ENCODE measurements around the gene ZNF462. TPM values are rescaled to one million over a fixed set of nuclear protein-coding genes. Genes with fewer than 3 reads are reported as not detected.

ZNF462 gene
- total and polyA plus RNA-seq, 2 donors (not counting 1 experiment from before 2014, with no cell fraction given): 6.0 to 27.4 TPM

DNA sequence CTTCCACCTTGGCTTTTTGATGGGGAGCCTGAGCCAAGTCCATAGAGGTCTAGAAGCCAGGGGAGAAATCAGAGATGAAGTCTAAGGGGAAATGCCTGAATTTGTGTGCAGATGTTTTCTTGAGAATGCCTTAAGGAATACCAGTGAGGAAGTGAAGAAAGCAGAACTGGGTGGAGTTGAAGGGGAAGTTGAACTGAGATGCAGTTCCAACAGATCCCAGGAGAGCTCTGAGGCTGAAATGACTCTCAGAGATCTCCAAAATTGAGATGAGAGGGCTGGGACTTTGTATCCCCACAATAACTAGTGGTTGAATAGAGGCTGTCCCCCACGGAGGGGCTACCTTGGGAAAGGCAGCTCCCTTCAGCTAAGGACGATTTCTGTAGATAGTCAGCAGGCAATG, 197.1 kb downstream of the ZNF462 start:
- H3K4me2 ChIP-seq (ENCODE audit: extremely low read depth, insufficient read depth, low read length): no peak overlapping the region
- H3K79me2 ChIP-seq (ENCODE audit: control insufficient read depth, insufficient read depth, low read length): no peaks in the 10 kb centered on the region
- no peaks in the 10 kb centered on the region for H3K36me3 ChIP-seq (ENCODE audit: control insufficient read depth, insufficient read depth, low read length)
- no peak for TF ChIP-seq EZH2 (IDR thresholded peaks at IDR 0.05; ENCODE audit: low read length, missing control alignments)
- TF ChIP-seq, protein P1, sequence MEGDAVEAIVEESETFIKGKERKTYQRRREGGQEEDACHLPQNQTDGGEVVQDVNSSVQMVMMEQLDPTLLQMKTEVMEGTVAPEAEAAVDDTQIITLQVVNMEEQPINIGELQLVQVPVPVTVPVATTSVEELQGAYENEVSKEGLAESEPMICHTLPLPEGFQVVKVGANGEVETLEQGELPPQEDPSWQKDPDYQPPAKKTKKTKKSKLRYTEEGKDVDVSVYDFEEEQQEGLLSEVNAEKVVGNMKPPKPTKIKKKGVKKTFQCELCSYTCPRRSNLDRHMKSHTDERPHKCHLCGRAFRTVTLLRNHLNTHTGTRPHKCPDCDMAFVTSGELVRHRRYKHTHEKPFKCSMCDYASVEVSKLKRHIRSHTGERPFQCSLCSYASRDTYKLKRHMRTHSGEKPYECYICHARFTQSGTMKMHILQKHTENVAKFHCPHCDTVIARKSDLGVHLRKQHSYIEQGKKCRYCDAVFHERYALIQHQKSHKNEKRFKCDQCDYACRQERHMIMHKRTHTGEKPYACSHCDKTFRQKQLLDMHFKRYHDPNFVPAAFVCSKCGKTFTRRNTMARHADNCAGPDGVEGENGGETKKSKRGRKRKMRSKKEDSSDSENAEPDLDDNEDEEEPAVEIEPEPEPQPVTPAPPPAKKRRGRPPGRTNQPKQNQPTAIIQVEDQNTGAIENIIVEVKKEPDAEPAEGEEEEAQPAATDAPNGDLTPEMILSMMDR (conservative IDR thresholded peaks at IDR 0.05 in 1 of 2, IDR thresholded peaks at IDR 0.05 in 1 of 2; ENCODE audit: low read depth in 1 of 2, low read length in 2 of 2): no peak
- no peak overlapping the region for H3K9ac ChIP-seq (ENCODE audit: insufficient read depth, low read length)
- no peaks in the 10 kb centered on the region for H3K4me1 ChIP-seq (ENCODE audit: control insufficient read depth, extremely low read depth, insufficient read depth, low read length)
- no peak for DNase-seq (ENCODE audit: low read depth in 2 of 2)
- no peaks in the 10 kb centered on the region for H4K20me1 ChIP-seq (ENCODE audit: control insufficient read depth, extremely low read depth, insufficient read depth, low read length)
- no peaks in the 10 kb centered on the region for H3K9me3 ChIP-seq (ENCODE audit: control insufficient read depth, insufficient read depth, low read depth, low read length)
- no peak overlapping the region for H2AFZ ChIP-seq (ENCODE audit: low read length)
- no peaks in the 10 kb centered on the region for H3K27me3 ChIP-seq (ENCODE audit: control insufficient read depth, insufficient read depth, low read length)
- H3K27ac ChIP-seq (ENCODE audit: insufficient read depth, low read length): no peak overlapping the region
- H3K4me3 ChIP-seq (replicated peaks in 1 of 4; ENCODE audit: control extremely low read depth in 1 of 4, insufficient read depth in 1 of 4, low read depth in 3 of 4, low read length in 4 of 4): no peak overlapping the region

Measured in fibroblast of lung (primary cell).